ENCODE results near the gene CCDC149.

DNA sequence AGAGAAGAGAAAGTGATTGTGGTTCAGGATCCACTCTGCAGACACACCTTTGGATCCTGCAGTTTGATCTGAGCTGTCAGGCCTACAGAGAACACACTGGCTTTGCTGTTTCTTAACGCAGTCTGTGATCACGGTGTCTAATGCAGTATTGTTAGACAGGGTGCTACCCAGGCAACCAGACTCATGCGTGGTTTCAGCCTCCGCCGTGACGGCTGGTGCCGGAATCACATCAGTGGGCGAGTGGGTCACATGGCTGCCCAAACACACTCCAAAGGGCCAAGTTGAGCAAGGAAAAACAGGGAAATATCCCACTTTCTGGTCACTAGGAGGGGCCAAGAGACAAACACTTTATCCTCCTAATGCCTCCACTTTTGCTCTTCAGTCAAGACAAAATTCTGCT, 27.5 kb downstream of the CCDC149 start:
- TF ChIP-seq, protein P1, sequence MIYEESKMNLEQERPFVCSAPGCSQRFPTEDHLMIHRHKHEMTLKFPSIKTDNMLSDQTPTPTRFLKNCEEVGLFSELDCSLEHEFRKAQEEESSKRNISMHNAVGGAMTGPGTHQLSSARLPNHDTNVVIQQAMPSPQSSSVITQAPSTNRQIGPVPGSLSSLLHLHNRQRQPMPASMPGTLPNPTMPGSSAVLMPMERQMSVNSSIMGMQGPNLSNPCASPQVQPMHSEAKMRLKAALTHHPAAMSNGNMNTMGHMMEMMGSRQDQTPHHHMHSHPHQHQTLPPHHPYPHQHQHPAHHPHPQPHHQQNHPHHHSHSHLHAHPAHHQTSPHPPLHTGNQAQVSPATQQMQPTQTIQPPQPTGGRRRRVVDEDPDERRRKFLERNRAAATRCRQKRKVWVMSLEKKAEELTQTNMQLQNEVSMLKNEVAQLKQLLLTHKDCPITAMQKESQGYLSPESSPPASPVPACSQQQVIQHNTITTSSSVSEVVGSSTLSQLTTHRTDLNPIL (CRISPR knock-in tag; IDR thresholded peaks at IDR 0.05; ENCODE audit: low read depth) = no peak
- TF ChIP-seq ESRRG (CRISPR knock-in tag; IDR thresholded peaks at IDR 0.05) = no peak
- TF ChIP-seq, protein P2, sequence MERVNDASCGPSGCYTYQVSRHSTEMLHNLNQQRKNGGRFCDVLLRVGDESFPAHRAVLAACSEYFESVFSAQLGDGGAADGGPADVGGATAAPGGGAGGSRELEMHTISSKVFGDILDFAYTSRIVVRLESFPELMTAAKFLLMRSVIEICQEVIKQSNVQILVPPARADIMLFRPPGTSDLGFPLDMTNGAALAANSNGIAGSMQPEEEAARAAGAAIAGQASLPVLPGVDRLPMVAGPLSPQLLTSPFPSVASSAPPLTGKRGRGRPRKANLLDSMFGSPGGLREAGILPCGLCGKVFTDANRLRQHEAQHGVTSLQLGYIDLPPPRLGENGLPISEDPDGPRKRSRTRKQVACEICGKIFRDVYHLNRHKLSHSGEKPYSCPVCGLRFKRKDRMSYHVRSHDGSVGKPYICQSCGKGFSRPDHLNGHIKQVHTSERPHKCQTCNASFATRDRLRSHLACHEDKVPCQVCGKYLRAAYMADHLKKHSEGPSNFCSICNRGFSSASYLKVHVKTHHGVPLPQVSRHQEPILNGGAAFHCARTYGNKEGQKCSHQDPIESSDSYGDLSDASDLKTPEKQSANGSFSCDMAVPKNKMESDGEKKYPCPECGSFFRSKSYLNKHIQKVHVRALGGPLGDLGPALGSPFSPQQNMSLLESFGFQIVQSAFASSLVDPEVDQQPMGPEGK (CRISPR knock-in tag; IDR thresholded peaks at IDR 0.05; ENCODE audit: borderline replicate concordance) = no peak
- TF ChIP-seq, protein P3, sequence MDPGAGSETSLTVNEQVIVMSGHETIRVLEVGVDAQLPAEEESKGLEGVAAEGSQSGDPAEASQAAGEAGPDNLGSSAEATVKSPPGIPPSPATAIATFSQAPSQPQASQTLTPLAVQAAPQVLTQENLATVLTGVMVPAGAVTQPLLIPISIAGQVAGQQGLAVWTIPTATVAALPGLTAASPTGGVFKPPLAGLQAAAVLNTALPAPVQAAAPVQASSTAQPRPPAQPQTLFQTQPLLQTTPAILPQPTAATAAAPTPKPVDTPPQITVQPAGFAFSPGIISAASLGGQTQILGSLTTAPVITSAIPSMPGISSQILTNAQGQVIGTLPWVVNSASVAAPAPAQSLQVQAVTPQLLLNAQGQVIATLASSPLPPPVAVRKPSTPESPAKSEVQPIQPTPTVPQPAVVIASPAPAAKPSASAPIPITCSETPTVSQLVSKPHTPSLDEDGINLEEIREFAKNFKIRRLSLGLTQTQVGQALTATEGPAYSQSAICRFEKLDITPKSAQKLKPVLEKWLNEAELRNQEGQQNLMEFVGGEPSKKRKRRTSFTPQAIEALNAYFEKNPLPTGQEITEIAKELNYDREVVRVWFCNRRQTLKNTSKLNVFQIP (CRISPR knock-in tag; IDR thresholded peaks at IDR 0.05; ENCODE audit: borderline replicate concordance, low read depth) = no peak
- TF ChIP-seq ISL1 (CRISPR knock-in tag; IDR thresholded peaks at IDR 0.05) = no peak
- TF ChIP-seq RARB (CRISPR knock-in tag; IDR thresholded peaks at IDR 0.05) = no peak

Data from SK-N-SH treated with all-trans-retinoic acid at 6 μM for 48 hours (cell line).